Measurements from ENCODE around the gene FUT2.
A peak's percentile ranks its signal among the peaks of the same experiment; 100 is the strongest.
"Not testable (repeated sequence)": the region's sequence is repeated elsewhere in the genome, so short reads cannot be mapped to it uniquely, and the experiment has no call there.

FUT2 gene

GRCh38 chr19:48702701-48703100 lies 6.9 kb downstream of the FUT2 start:
- Mint-ChIP-seq H3K4me3 (no peak overlapping the region), H3K4me1 (no peaks in the 10 kb centered on the region), H3K9me3 (no peaks in the 10 kb centered on the region), H3K27me3 (peaks cover 11% of the 10 kb centered on the region), H3K27ac (no peak overlapping the region), H3K36me3 (peaks cover 6% of the 10 kb centered on the region)
- CTCF ChIA-PET, result no interaction called here
- no peak for DNase-seq

- H3K27me3 Mint-ChIP-seq, result peaks cover 6% of the 10 kb centered on the region
- CTCF ChIA-PET, result no interaction called here
- no peak overlapping the region for H3K4me3 Mint-ChIP-seq
- no peak overlapping the region for H3K27ac Mint-ChIP-seq
- DNase-seq, result no peak
- H3K9me3 Mint-ChIP-seq, result no peaks in the 10 kb centered on the region
- H3K36me3 Mint-ChIP-seq, result peaks cover 6% of the 10 kb centered on the region
- H3K4me1 Mint-ChIP-seq, result no peaks in the 10 kb centered on the region
These were observed 7.5 kb downstream of the FUT2 start for GRCh38 chr19:48703316-48703715.

GRCh38 chr19:48705431-48705830 lies 9.7 kb downstream of the FUT2 start:
- CTCF ChIA-PET, result no interaction called here
- Mint-ChIP-seq H3K27me3 (no peaks in the 10 kb centered on the region), H3K27ac (no peak overlapping the region), H3K36me3 (peaks cover 6% of the 10 kb centered on the region), H3K4me1 (no peaks in the 10 kb centered on the region), H3K4me3 (no peak overlapping the region), H3K9me3 (no peaks in the 10 kb centered on the region)
- DNase-seq, result no peak

- Mint-ChIP-seq H3K4me3 (no peak overlapping the region), H3K9me3 (peaks cover 7% of the 10 kb centered on the region), H3K36me3 (peaks cover 13% of the 10 kb centered on the region), H3K27me3 (no peaks in the 10 kb centered on the region), H3K27ac (no peak overlapping the region), H3K4me1 (peaks cover 7% of the 10 kb centered on the region)
- CTCF ChIA-PET, result no interaction called here
- DNase-seq, result no peak
These were observed 12.7 kb downstream of the FUT2 start for GRCh38 chr19:48708471-48708870.

- Mint-ChIP-seq H3K4me1 (peaks cover 27% of the 10 kb centered on the region), H3K36me3 (peaks cover 8% of the 10 kb centered on the region), H3K27ac (no peak overlapping the region), H3K9me3 (peaks cover 7% of the 10 kb centered on the region), H3K27me3 (peaks cover 5% of the 10 kb centered on the region), H3K4me3 (no peak overlapping the region)
- CTCF ChIA-PET, result no interaction called here
- DNase-seq, result no peak
These were observed 15.4 kb downstream of the FUT2 start for GRCh38 chr19:48711106-48711662.

- Mint-ChIP-seq H3K36me3 (peaks cover 8% of the 10 kb centered on the region), H3K9me3 (peaks cover 7% of the 10 kb centered on the region), H3K4me3 (peak overlapping the region; percentile 78), H3K27me3 (peaks cover 5% of the 10 kb centered on the region), H3K27ac (peak overlapping the region; percentile 77), H3K4me1 (peaks cover 27% of the 10 kb centered on the region)
- CTCF ChIA-PET, result interaction anchor here (1.8 to 1.9 kb wide), 3 partner anchors 25 to 39 kb away, joined by 4 to 6 read pairs (median 6); no protein-coding TSS in a partner anchor
- DNase-seq, result no peak
These were observed 17.5 kb downstream of the FUT2 start for GRCh38 chr19:48713041-48713863.

- Mint-ChIP-seq H3K4me3 (peak overlapping the region; percentile 78), H3K4me1 (peaks cover 27% of the 10 kb centered on the region), H3K36me3 (peaks cover 8% of the 10 kb centered on the region), H3K27me3 (peaks cover 12% of the 10 kb centered on the region), H3K27ac (peak overlapping the region; percentile 87), H3K9me3 (peaks cover 7% of the 10 kb centered on the region)
- DNase-seq, result peak; percentile 100
- CTCF ChIA-PET, result interaction anchor here (1.5 to 1.9 kb wide), 4 partner anchors 24 to 39 kb away, joined by 4 to 6 read pairs (median 6); no protein-coding TSS in a partner anchor
These were observed 18.3 kb downstream of the FUT2 start for GRCh38 chr19:48713864-48714755.

- DNase-seq, result no peak
- Mint-ChIP-seq H3K9me3 (peaks cover 7% of the 10 kb centered on the region), H3K4me1 (peaks cover 27% of the 10 kb centered on the region), H3K36me3 (peaks cover 8% of the 10 kb centered on the region), H3K4me3 (peak overlapping the region; percentile 78), H3K27me3 (peaks cover 15% of the 10 kb centered on the region), H3K27ac (peak overlapping the region; percentile 87)
- CTCF ChIA-PET, result interaction anchor here (1.5 kb wide), 1 partner anchor 24 kb away, joined by 5 read pairs; no protein-coding TSS in a partner anchor
These were observed 19.2 kb downstream of the FUT2 start for GRCh38 chr19:48714759-48715675.

GRCh38 chr19:48715681-48716171 lies 20.0 kb downstream of the FUT2 start:
- Mint-ChIP-seq H3K36me3 (peaks cover 8% of the 10 kb centered on the region), H3K4me3 (peak overlapping the region; percentile 78), H3K4me1 (peaks cover 33% of the 10 kb centered on the region), H3K27me3 (peaks cover 15% of the 10 kb centered on the region), H3K9me3 (peaks cover 7% of the 10 kb centered on the region), H3K27ac (peak overlapping the region; percentile 52)
- no peak for DNase-seq
- CTCF ChIA-PET, result no interaction called here

GRCh38 chr19:48716562-48717291 lies 21.0 kb downstream of the FUT2 start:
- H3K27me3 Mint-ChIP-seq, result peaks cover 15% of the 10 kb centered on the region
- no peak for DNase-seq
- CTCF ChIA-PET, result no interaction called here
- no peaks in the 10 kb centered on the region for H3K9me3 Mint-ChIP-seq
- no peak overlapping the region for H3K4me3 Mint-ChIP-seq
- peaks cover 42% of the 10 kb centered on the region for H3K4me1 Mint-ChIP-seq
- H3K36me3 Mint-ChIP-seq, result peaks cover 4% of the 10 kb centered on the region
- H3K27ac Mint-ChIP-seq, result no peak overlapping the region

- H3K27ac Mint-ChIP-seq, H3K36me3 Mint-ChIP-seq, H3K9me3 Mint-ChIP-seq, DNase-seq, H3K4me3 Mint-ChIP-seq: not testable (repeated sequence)
- CTCF ChIA-PET, result interaction anchor here (0.7 kb wide), 1 partner anchor 110 kb away, joined by 3 read pairs; no protein-coding TSS in a partner anchor
- Mint-ChIP-seq H3K4me1 (peaks cover 45% of the 10 kb centered on the region), H3K27me3 (peaks cover 15% of the 10 kb centered on the region)
These were observed 22.3 kb downstream of the FUT2 start for GRCh38 chr19:48718106-48718505.

- Mint-ChIP-seq H3K36me3 (peaks cover 1% of the 10 kb centered on the region), H3K4me1 (peaks cover 40% of the 10 kb centered on the region), H3K4me3 (no peak overlapping the region), H3K9me3 (no peaks in the 10 kb centered on the region), H3K27ac (peak overlapping the region; percentile 55), H3K27me3 (peaks cover 15% of the 10 kb centered on the region)
- DNase-seq, result no peak
- CTCF ChIA-PET, result no interaction called here
These were observed 23.0 kb downstream of the FUT2 start for GRCh38 chr19:48718711-48719231.
